GM12801 (cell line): Measurements from ENCODE around the gene LMO2.

Experiments
- CTCF ChIP-seq: IDR thresholded peaks from one replicate; pipeline ENCODE4 v1.5.1; 2011; ENCODE audit warnings: control low read depth; ENCODE audit not compliant: insufficient read length; ENCODE audit errors: extremely low read depth

The LMO2 gene

DNA sequence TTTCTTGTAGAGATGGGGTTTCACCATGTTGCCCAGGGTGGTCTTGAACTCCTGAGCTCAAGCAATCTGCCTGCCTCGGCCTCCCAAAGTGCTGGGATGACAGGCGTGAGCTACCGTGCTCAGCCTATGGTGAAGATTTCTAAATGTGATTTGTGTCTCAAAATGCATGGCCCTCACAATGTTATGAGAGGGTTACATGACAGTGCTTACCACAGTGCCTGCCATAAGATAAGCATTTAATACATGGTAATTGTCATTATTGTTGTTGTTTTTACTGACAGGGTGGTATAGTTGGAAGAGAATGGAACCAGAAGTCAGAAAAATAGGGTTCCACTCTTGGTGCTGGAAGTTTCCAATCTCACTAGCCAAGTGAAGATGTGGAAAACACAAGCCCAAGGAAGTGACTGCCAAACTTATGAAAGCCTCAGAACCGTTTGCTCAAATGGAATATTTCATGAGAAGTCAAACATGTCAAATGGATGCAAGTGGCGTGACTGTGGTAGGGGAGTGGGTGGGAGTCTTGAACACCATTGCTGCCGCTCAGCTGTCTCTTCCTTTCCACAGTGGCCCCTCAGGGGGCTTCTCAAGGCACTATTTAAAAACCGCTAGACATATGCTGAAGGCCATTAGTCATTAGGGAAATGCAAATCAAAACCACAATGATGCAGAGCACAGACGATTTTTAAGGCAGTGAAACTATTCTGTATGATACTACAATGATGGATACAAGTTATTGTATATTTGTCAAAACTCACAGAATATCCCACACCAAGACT is 29.1 kb upstream of the LMO2 start:
- TF ChIP-seq CTCF = no peak

- no peak for TF ChIP-seq CTCF
Observed at GRCh38 chr11:33919645-33920044, 27.8 kb upstream of the LMO2 start.

- TF ChIP-seq CTCF = no peak
Observed at GRCh38 chr11:33916736-33917135, 24.9 kb upstream of the LMO2 start.

DNA sequence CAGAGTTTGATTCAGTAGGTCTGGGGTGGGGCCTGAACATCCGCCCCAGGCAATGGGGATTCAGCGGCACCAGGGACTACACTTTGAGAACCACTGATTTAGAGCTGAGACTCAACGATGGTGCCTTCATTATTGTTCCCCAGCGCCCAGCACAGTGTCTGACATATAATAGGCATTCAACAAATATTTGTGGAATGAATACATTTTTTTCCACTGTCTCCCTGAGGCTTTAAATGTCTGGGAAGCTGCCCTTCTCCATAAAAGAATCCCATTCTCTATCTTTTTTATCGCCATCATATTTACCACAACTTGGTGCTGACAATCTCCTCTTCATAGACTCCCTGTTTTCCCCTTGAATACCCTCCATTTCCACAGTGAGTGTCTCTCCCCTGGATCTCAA is 23.6 kb upstream of the LMO2 start:
- TF ChIP-seq CTCF = no peak

GRCh38 chr11:33913991-33914390 is 22.1 kb upstream of the LMO2 start:
- no peak for TF ChIP-seq CTCF

DNA sequence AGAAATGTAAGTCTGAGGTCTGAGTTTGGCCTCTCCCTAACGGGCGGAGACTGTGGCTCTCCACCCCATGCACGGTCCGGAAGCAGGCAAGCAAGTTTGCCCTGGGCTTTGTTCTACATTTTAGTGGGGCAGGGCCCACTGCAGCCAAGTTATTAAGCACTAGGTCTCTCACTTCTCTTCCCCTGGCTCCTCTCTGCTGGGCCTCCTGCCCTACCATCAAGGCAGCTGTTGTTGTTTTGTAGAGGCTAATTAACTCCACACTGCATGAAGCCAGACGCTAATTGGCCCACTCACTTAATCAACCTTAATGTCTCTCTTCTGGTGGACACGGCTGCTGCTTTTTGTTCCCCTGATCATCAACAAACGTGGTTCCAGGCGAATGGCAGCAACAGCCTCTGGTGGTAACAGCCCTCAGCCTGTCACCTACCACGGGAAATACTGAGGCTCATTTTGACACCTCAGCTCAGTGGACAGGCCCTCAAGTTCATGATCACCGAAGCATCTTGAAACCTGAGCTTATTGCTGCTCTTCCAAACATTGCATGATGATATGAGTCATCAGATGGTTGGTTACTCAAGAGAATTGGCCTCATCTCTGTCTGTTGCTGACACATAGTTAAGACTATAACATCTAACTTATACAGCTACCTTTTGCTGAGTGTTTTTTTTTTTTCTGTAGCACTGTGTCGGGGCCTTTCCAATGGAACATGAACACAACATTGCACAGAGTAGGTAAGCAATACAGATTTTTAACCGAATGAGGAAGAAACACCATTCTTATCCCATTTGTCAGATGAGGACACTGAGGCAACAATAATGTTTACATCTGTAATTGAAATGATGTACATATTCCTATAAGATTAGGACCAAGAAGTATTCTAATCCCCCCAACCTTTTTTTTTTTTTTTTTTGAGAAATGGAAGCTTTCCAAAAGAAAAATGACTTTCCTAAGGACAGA is 20.8 kb upstream of the LMO2 start:
- TF ChIP-seq CTCF = no peak

GRCh38 chr11:33910958-33911339 is 19.1 kb upstream of the LMO2 start:
- no peak for TF ChIP-seq CTCF
